Kidney glomerular epithelial cell (primary cell): ENCODE measurements around the gene SIGLEC10.
"Not testable (repeated sequence)": the region's sequence is repeated elsewhere in the genome, so short reads cannot be mapped to it uniquely, and the experiment has no call there.

ENCODE experiments used
- DNase-seq: peaks from one replicate; lab custom pipeline; 2025; lab: John Stamatoyannopoulos, UW

Gene SIGLEC10

GRCh38 chr19:51417107-51417809 lies at the start of gene SIGLEC10:
Gene SIGLEC10, minus strand, starts transcription at chr19:51417642. Its CDS starts 61 bp downstream, at chr19:51417581.
- no peak for DNase-seq

GRCh38 chr19:51466723-51467122 lies 49.3 kb upstream of the SIGLEC10 start:
- no peak for DNase-seq

GRCh38 chr19:51463976-51464581 lies 46.6 kb upstream of the SIGLEC10 start:
- not testable (repeated sequence) for DNase-seq

DNA sequence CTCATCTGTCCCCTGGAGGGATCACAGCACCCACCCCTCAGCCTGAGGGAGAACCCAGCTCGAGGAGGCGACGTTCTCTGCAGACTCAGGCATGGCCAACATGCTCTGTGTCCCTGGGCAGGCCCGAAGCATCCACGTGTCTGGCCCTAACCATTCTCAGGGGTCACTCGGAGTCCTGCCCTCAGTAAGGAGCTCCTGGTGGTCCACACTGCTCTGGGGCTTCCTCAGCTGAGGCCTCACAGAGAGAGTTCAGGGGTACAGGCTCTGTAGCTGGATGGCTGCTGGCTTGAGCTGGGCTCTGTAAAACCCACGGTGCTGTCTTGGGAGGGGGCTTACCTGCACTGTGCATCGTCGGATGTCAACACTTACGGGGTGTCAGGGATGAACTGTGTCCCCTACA lies 45.2 kb upstream of the SIGLEC10 start:
- no peak for DNase-seq

DNA sequence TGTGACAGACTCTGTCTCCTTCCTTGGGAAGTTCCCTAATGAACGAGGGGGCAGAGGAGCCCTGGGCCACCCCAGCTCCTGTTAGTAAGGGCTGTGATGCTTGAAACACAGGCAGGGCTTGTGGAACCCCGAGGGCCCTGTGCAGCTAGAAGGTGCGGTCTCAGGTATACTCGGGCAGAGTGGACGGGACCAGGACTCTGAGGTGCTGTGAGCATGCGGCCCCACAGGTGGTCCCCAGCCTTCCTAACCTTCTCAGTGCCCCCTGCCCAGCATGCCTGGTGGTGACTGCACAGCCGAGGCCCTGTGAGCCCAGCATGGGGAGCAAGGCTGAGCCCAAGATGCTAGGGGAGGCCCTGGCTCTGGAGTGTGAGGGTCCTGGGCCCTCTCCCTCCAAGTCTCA lies 44.8 kb upstream of the SIGLEC10 start:
- DNase-seq: no peak

GRCh38 chr19:51461723-51462161 lies 44.3 kb upstream of the SIGLEC10 start:
- no peak for DNase-seq

GRCh38 chr19:51460164-51460992 lies 42.9 kb upstream of the SIGLEC10 start:
- DNase-seq: no peak

DNA sequence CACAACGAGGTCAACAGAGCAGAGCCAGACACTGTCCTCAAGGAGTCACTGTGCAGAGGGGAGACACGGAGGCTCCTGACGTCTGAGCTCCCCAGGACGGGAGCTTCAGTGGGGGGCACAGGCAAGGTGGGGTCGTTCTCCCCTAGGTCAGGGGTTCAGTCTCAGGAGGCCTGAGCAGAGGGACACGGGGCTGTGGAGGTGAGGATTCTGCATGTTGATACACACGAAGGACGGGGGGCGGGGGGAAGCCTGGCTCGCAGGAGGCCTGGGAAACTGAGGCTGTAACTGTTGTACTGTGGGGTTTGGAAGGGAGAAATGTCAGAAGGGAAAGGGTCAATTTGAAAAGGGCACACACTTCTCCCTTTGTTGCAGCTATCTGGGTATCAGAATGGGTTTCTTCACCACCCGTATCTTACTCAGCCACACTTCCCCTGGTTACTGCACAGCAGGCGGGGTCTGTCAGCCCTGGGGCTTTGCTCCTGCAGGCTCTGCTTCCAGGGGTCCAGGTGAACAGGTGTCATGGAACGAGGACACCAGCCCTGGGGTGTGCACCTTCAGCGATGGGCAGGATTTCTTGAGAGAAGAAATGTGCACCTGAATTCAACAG lies 41.6 kb upstream of the SIGLEC10 start:
- no peak for DNase-seq

DNA sequence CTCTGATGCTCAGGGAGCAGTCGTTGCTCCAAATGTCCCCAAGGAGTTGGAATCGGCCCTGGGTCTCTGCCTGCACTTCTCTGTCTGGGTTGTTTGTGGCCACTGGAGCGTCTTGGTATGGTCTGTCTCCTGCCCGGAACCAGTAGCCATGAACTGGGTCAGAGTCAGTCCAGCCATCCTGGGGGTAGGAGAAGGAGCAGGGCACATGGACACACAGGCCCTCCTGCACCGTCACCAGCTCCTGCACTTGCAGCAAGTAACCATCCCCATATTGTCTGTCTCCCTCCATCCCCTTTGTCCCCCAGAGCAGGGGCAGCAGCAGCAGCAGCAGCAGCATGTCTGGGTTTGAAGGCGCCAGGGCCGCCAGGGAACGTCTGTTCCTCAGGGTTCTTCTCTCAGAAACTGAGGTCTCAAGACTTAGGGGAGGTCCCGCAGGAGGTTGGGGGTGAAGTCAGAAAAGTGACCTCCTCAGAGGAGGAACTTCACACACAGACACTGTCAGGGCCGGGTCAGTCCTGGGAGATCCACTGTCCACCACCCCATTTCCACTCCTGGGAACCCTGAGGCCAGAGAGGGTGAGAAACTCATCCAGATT lies 40.7 kb upstream of the SIGLEC10 start, which contains the start of gene SIGLEC8:
TSS of gene SIGLEC8 (minus strand) at position 404 of the 595 bp plus-strand sequence. CDS start at position 337, 67 bp downstream.
- no peak for DNase-seq

GRCh38 chr19:51457351-51458013 lies 40.0 kb upstream of the SIGLEC10 start:
- no peak for DNase-seq

GRCh38 chr19:51456541-51457290 lies 39.3 kb upstream of the SIGLEC10 start:
- no peak for DNase-seq

GRCh38 chr19:51450730-51451307 lies 33.4 kb upstream of the SIGLEC10 start:
- DNase-seq: no peak

GRCh38 chr19:51448411-51449016 lies 31.1 kb upstream of the SIGLEC10 start:
- no peak for DNase-seq

DNA sequence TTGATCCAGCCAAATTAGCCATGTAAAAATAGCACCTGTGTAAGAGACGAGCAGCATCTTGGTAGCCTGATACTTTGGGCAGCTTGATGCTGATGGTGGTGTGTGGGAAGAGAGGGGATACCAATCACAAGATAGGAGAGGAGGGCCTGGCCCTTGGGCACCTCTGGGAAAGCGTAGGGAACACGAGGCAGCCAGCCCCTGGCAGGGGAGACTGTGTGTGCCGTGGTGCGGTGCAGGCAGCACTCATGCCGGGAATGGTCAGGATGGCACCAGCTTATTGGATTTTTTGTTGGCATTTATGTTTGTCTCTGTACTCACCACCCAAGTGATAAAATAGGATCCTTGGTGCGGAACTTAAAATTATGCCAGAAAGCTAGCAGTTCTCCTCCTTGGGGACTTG lies 30.6 kb upstream of the SIGLEC10 start:
- no peak for DNase-seq

GRCh38 chr19:51447510-51447909 lies 30.1 kb upstream of the SIGLEC10 start:
- not testable (repeated sequence) for DNase-seq

DNA sequence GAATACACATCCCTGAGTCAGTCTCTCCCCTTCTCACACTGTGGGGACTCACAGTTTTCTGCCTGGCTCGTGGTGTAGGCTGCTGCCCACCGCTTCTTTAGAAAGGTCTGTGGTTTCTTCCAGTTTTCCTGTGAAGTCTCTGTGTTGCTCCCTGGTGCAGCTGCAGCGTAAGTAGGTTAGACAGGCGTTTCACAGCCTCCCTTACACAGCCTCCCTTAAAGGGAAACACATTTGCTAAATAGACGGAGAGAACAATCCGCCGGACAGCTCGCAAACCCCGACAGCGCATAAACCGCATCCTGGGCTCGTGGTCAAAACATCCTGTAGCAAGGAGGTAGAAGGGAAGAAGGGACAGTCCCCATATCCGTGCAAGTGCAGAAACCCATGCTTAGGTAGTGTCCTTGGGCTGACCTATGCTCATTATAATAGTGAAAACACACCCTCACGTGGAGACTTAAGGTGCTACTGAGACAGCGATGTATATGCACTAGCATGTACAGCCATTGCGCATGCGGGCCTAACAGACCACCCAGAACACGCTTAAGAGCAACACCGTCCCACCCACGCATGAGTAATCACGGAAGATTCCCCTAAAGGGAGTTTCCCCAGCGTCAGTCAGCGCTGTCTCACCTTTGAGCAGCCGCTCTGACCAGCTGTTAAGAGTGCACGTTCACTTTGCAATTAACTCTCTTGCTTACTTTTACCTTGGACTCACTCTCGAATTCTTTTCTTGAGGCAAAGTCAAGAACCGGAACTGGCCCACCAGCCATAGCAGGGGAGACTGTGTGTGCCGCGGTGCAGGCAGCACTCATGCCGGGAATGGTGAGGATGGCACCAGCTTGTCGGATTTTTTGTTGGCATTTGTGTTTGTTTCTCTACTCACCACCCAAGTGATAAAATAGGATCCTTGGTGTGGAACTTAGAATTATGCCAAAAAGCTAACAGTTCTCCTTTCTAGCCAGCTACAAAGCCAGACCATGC lies 24.3 kb upstream of the SIGLEC10 start:
- DNase-seq: no peak

DNA sequence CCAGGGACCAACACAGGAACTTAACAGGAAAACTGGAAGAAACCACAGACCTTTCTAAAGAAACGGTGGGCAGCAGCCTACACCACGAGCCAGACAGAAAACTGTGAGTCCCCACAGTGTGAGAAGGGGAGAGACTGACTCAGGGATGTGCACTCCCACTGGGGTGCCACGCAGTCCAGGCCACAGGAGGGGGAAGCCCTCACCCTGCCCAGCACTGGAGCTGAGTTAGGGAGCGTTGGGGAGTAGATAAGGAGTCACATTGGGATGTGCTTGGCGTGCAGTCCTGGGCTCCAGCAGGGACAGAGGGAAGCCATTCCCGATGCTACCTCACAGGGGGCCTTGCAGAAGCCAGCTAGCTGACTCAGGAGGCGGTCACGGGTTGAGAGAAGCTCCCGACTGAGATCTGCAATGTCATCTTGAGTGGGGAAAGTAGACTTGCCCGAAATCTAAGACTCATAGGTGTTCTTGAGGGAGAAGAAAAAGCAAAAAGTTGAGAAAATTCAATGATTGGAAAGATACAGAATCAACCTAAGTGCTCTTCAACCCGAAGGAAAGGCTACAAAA lies 23.5 kb upstream of the SIGLEC10 start:
- DNase-seq: no peak

- DNase-seq: no peak
Measured at GRCh38 chr19:51440052-51440451, 22.6 kb upstream of the SIGLEC10 start.
